HepG2 (cell line): Measurements from ENCODE around the gene SPIB. TPM values are rescaled to one million over a fixed set of nuclear protein-coding genes. Genes with fewer than 3 reads are reported as not detected.

ENCODE experiments used
- ATAC-seq: fragments of 200-7000 bp; cut with Tn5 transposase; 3 replicates; pipeline ENCODE4 v1.9.1; 2020; ENCODE audit warnings: mild to moderate bottlenecking, moderate library complexity
- BruUV-seq: library from RNA; stranded (reverse); fragments of 400-500 nt; replicated peaks from 2 replicates; lab custom pipeline; 2021; lab: Mats Ljungman, UMichigan
- CTCF ChIA-PET: fragments of 300-600 bp; formaldehyde crosslinking; extraction: SDS; loops from one replicate; lab custom pipeline; 2021; ENCODE audit warnings: low total read pairs, inconsistent platforms, low intra/inter-chr PET ratio; lab: Yijun Ruan, JAX
- POLR2A ChIA-PET: fragments of 350-600 bp; sonication (Branson Sonifier 250); formaldehyde crosslinking; loops from one replicate; lab custom pipeline; 2020; ENCODE audit warnings: antibody characterized with exemption, inconsistent platforms; lab: Yijun Ruan, JAX
- DNase-seq: peaks from one replicate; pipeline ENCODE4 v3.0.0-alpha.2; 2015; ENCODE audit warnings: low spot score
- FAIRE-seq: peaks from 3 replicates; lab custom pipeline; 2011; peaks lifted over from hg19 to GRCh38; lab: Jason Lieb, UNC
- H2AFZ ChIP-seq: one replicate; pipeline ENCODE4 v1.6.1; 2011; ENCODE audit warnings: low read length, inconsistent platforms
- H3K27ac ChIP-seq: fragments of 300-600 bp; 3 replicates; pipeline ENCODE4 v1.8.0; 2011; ENCODE audit warnings: mixed run types, mild to moderate bottlenecking, mixed read lengths, low read length, inconsistent platforms; ENCODE audit not compliant: insufficient read depth; ENCODE audit errors: extremely low read length
- H3K27me3 ChIP-seq, 2 experiments: fragments of 200-600 bp in 1 of 2; 2 replicates in 1 of 2; 3 replicates in 1 of 2; pipeline versions ENCODE4 v1.6.0 to v1.8.0; 2011; ENCODE audit warnings: low read length in 2 of 2, mild to moderate bottlenecking in 2 of 2, moderate library complexity in 2 of 2, inconsistent platforms in 1 of 2; ENCODE audit not compliant: insufficient read depth in 2 of 2, control insufficient read depth in 1 of 2
- H3K36me3 ChIP-seq, 2 experiments: fragments of 200-600 bp in 1 of 2; replicated peaks in 1 of 2; 2 replicates in 1 of 2; 3 replicates in 1 of 2; pipeline versions ENCODE4 v1.5.1 to v1.8.0; 2011; ENCODE audit warnings: low read length in 2 of 2, inconsistent platforms in 1 of 2; ENCODE audit not compliant: insufficient read depth in 2 of 2, control insufficient read depth in 1 of 2
- H3K4me1 ChIP-seq: 2 replicates; pipeline ENCODE4 v1.5.1; 2012; ENCODE audit warnings: low read length, inconsistent platforms; ENCODE audit not compliant: insufficient read depth
- H3K4me2 ChIP-seq: 2 replicates; pipeline ENCODE4 v1.6.0; 2011; ENCODE audit warnings: low read depth, low read length, inconsistent platforms
- H3K4me3 ChIP-seq, 3 experiments: fragments of 200-600 bp in 1 of 3; sonication (generic), shearing (Covaris generic) in 1 of 3; replicated peaks in 1 of 3; 2 replicates each; pipeline ENCODE4 v1.5.1; 2011 to 2016; ENCODE audit warnings: low read length in 3 of 3, inconsistent platforms in 2 of 3, low read depth in 2 of 3, mild to moderate bottlenecking in 2 of 3, control low read depth in 1 of 3, mixed read lengths in 1 of 3; ENCODE audit not compliant: insufficient read depth in 1 of 3
- H3K79me2 ChIP-seq: one replicate; pipeline ENCODE4 v1.6.1; 2011; ENCODE audit warnings: low read length, inconsistent platforms; ENCODE audit not compliant: insufficient read depth
- H3K9ac ChIP-seq: 2 replicates; pipeline ENCODE4 v1.6.0; 2011; ENCODE audit warnings: mild to moderate bottlenecking, low read depth, low read length, inconsistent platforms; ENCODE audit not compliant: insufficient read depth
- H3K9me3 ChIP-seq: 2 replicates; pipeline ENCODE4 v1.5.1; 2012; ENCODE audit warnings: mild to moderate bottlenecking, low read length
- H4K20me1 ChIP-seq: 2 replicates; pipeline ENCODE4 v1.6.0; 2011; ENCODE audit warnings: inconsistent platforms, mild to moderate bottlenecking, low read length, moderate library complexity; ENCODE audit not compliant: insufficient read depth
- PHB2 ChIP-seq: fragments of 450-650 bp; IDR thresholded peaks from 2 replicates; pipeline ENCODE4 v1.6.1; 2018; ENCODE audit not compliant: partially characterized antibody
- ZBTB7A ChIP-seq: sonication (generic); formaldehyde crosslinking; IDR thresholded peaks from 2 replicates; pipeline ENCODE4 v1.8.0; 2022; ENCODE audit warnings: mild to moderate bottlenecking, missing genetic modification reagents
- ZNF777 ChIP-seq: sonication (generic); formaldehyde crosslinking; IDR thresholded peaks from 2 replicates; pipeline ENCODE4 v1.4.0; 2020; ENCODE audit warnings: missing genetic modification reagents
- ZNF782 ChIP-seq: sonication (generic); formaldehyde crosslinking; IDR thresholded peaks from 2 replicates; pipeline ENCODE4 v1.4.0; 2020; ENCODE audit warnings: missing genetic modification reagents, mild to moderate bottlenecking, borderline replicate concordance
- ZSCAN21 ChIP-seq: sonication (generic); formaldehyde crosslinking; IDR thresholded peaks from 2 replicates; pipeline ENCODE4 v1.8.0; 2022; ENCODE audit warnings: mild to moderate bottlenecking, missing genetic modification reagents, moderate library complexity, borderline replicate concordance
- WGBS: methylation state at CpG from one replicate; pipeline ENCODE4 v1.1.6; 2017; ENCODE audit warnings: low lambda C conversion rate; 5-methylcytosine and 5-hydroxymethylcytosine counted together
- in situ Hi-C: cut with HindIII; loops from 2 replicates; pipeline ENCODE4 v1.10.0; 2017; ENCODE audit warnings: low pct_unique_long_range_greater_than_20kb; ENCODE audit not compliant: extremely low pct_ligation_motif_present
- intact Hi-C: fragments of 100-400 bp; cut with micrococcal nuclease; formaldehyde crosslinking; loops from one replicate; pipeline ENCODE4 v1.10.0; 2022; ENCODE audit not compliant: unreplicated experiment
- polyA plus RNA-seq, 8 experiments: library from polyadenylated mRNA; depleted of rRNA in 3 of 8; stranded (reverse) in 7 of 8; unstranded in 1 of 8; fragments of >200 nt; fragmentation: Illumina TruSeq in 4 of 8; extraction: Trizol in 4 of 8; gene quantifications; 2 replicates each; pipeline versions ENCODE4 v1.2.1 to v1.2.3, GENCODE V29; 2011 to 2016; ENCODE audit warnings: low read depth in 4 of 8, missing spikeins in 1 of 8, mixed read lengths in 1 of 8; ENCODE audit not compliant: insufficient read depth in 1 of 8
- total RNA-seq, 5 experiments: library from RNA; depleted of rRNA; stranded (reverse); fragments of >200 nt; fragmentation: Illumina TruSeq; extraction: Trizol; gene quantifications; 2 replicates each; pipeline ENCODE4 v1.2.3, GENCODE V29; 2016; ENCODE audit warnings: low read depth in 1 of 5
- TF ChIP-seq, protein P1 (sequence below): sonication (generic); IDR thresholded peaks from 2 replicates; pipeline ENCODE4 v1.6.1; 2016; ENCODE audit warnings: low read depth, borderline replicate concordance

The SPIB gene
- total and polyA plus RNA-seq, 2 of the 13 experiments (the other 11 are each of a cell fraction or from before 2014, with no cell fraction given): 0.04 TPM; not detected in 1

DNA sequence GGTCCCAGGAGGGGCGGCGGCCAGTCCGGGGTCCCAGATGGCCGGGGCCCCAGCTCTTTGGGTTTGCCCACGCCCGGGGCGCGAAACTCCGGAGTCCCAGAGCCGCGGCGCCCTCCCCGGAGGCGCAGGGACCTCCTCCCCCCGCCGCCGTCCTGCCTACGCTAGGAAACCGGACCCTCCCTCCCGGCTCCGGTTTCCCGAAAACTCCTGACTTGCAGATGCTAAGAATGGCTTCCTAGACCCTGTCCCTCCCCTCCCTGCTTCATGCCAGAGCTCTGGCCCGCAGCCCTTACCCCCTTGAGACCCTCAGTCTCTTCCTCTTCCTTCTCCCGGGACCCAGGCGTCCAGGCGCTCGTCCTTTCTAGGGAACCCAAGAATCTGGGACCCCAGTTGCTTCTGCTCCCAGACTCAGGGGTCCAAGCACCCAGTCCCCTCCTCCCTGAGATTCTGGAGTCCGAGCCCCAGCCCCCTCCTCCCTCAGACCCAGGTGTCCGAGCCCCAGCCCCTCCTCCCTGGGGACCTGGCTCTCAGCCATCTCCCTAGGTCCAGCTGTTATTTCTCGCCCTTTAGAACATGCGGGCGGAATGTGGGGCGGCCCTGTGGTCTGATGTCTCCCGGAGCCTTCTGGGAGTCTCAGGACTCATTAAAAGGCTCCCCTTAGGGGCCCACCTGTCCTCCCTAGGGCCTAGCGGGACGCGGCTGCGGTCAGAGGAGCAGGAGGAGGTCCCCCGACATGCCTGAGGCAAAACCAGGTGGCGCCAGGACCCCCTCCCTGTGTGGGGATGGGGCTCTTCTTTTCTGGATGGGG lies 13.7 kb downstream of the SPIB start, which contains the start of gene MYBPC2:
MYBPC2 (plus strand) TSS at position 672 of the 808 bp plus-strand sequence; CDS start at position 734, 62 bp downstream.
- Histone ChIP-seq H3K27me3 (peaks cover 10 to 24% of the 10 kb centered on the region in 2 experiments; a peak in 4 of 5 replicates), H3K79me2 (no peaks in the 10 kb centered on the region), H4K20me1 (no peaks in the 10 kb centered on the region), H3K4me3 (peak within 1 kb of the TSS; percentile 56 to 70 (median 56); a peak in 5 of 6 replicates), H3K9me3 (no peaks in the 10 kb centered on the region), H3K4me2 (peak within 1 kb of the TSS; percentile 95), H3K9ac (peak within 1 kb of the TSS; percentile 58), H3K27ac (no peak within 1 kb of the TSS), H3K4me1 (peaks cover 10% of the 10 kb centered on the region), H3K36me3 (no peaks in the 10 kb centered on the region), H2AFZ (no peak within 1 kb of the TSS)
- in situ Hi-C loops (no loop called here), intact Hi-C loops (no loop called here)
- DNase-seq (no peak), FAIRE-seq (no peak), ATAC-seq (no peak; the same call in 2 of the 3 replicates)
- 4% methylated on average over 26 of the region's 40 CpGs for WGBS
- ChIA-PET CTCF (no interaction called here), POLR2A (no interaction called here)
- BruUV-seq: no TSS peak
- TF ChIP-seq, protein P1, sequence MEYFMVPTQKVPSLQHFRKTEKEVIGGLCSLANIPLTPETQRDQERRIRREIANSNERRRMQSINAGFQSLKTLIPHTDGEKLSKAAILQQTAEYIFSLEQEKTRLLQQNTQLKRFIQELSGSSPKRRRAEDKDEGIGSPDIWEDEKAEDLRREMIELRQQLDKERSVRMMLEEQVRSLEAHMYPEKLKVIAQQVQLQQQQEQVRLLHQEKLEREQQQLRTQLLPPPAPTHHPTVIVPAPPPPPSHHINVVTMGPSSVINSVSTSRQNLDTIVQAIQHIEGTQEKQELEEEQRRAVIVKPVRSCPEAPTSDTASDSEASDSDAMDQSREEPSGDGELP: peak; percentile 52; the same call in 1 of the 2 replicates
- TF ChIP-seq ZNF782 (CRISPR knock-in tag): no peak
- TF ChIP-seq ZSCAN21 (CRISPR knock-in tag): 0 out of 2 replicates have a peak, but pooled peaks have one; percentile 32
- no peak for TF ChIP-seq ZBTB7A (CRISPR knock-in tag)
- no peak for TF ChIP-seq PHB2
- 0 out of 2 replicates have a peak, but pooled peaks have one; percentile 41 for TF ChIP-seq ZNF777
